Bronchial epithelial cell (primary cell): ENCODE results near the gene LCN12. TPM values are rescaled to one million over a fixed set of nuclear protein-coding genes. Genes with fewer than 3 reads are reported as not detected.

Source experiments
- DNase-seq: peaks from one replicate; pipeline ENCODE4 v3.0.0-alpha.2; 2010; ENCODE audit warnings: low read depth
- FAIRE-seq: peaks from 2 replicates; lab custom pipeline; 2011; peaks lifted over from hg19 to GRCh38; lab: Jason Lieb, UNC
- H3K27me3 ChIP-seq: 2 replicates; pipeline ENCODE4 v1.5.1; 2011; ENCODE audit warnings: low read length; ENCODE audit not compliant: control insufficient read depth, insufficient read depth
- H3K36me3 ChIP-seq: 2 replicates; pipeline ENCODE4 v1.5.1; 2011; ENCODE audit warnings: low read length; ENCODE audit not compliant: control insufficient read depth, insufficient read depth
- H3K4me3 ChIP-seq: 2 replicates; pipeline ENCODE4 v1.5.1; 2011; ENCODE audit warnings: mild to moderate bottlenecking, low read depth, low read length, control low read depth
- CTCF ChIP-seq: IDR thresholded peaks from 2 replicates; pipeline ENCODE4 v1.5.1; 2011; ENCODE audit warnings: mild to moderate bottlenecking, moderate library complexity, low read length, control low read depth, inconsistent platforms; ENCODE audit not compliant: insufficient read depth, severe bottlenecking
- total RNA-seq: library from RNA; depleted of rRNA; stranded (reverse); fragments of >200 nt; gene quantifications from 2 replicates; pipeline ENCODE4 v1.2.1, GENCODE V29; 2014

The LCN12 gene
- total RNA-seq, 1 donor from 2014 or later, result not detected

DNA sequence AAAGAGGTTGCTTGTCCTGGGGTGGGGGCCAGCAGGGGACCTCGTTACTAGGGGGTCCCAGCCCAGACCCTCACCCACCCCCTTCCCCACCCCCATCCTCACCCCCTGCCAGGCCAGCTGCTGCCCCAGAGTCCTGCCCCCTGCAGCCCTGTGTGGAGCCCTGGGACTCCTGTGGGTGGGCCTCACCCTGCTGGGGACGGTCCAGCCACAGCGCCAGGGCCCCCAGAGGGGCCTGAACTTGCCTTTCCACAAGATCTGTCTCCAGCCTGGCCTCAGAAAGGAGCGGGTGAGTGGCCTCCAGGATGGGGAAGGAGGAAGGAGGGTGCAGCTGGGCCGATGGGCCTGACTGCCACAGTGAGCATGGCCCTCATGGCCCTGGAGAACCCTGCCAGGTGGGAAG lies 17.7 kb downstream of the LCN12 start:
- FAIRE-seq (no peak), DNase-seq (no peak)
- Histone ChIP-seq H3K4me3 (no peak overlapping the region), H3K36me3 (no peaks in the 10 kb centered on the region), H3K27me3 (peaks cover 2% of the 10 kb centered on the region)
- no peak for TF ChIP-seq CTCF

GRCh38 chr9:136970361-136970760 lies 18.3 kb downstream of the LCN12 start:
- Histone ChIP-seq H3K36me3 (no peaks in the 10 kb centered on the region), H3K27me3 (peaks cover 2% of the 10 kb centered on the region), H3K4me3 (no peak overlapping the region)
- no peak for TF ChIP-seq CTCF
- FAIRE-seq, result no peak
- no peak for DNase-seq

DNA sequence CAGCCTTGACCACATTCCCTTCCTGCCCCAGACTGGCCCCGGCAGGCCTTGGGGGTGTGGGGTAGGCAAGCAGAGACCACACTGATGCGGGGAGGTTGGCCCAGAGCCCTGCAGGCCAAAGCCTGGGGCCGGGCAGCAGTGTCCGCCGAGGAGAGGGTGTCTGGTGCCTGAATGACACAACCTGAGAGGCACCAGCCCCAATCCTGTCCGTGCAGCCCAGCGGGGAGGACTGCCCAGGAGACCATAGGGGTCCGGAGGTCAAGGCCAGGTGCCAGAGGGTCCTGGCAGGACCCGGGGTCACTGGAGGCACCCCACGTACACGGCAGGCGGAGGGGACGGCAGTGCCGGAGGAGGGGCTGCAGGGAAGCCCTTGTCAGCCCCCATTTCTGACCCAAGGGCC lies 19.7 kb downstream of the LCN12 start:
- DNase-seq, result no peak
- no peak for TF ChIP-seq CTCF
- Histone ChIP-seq H3K4me3 (no peak overlapping the region), H3K27me3 (no peaks in the 10 kb centered on the region), H3K36me3 (no peaks in the 10 kb centered on the region)
- FAIRE-seq, result no peak

DNA sequence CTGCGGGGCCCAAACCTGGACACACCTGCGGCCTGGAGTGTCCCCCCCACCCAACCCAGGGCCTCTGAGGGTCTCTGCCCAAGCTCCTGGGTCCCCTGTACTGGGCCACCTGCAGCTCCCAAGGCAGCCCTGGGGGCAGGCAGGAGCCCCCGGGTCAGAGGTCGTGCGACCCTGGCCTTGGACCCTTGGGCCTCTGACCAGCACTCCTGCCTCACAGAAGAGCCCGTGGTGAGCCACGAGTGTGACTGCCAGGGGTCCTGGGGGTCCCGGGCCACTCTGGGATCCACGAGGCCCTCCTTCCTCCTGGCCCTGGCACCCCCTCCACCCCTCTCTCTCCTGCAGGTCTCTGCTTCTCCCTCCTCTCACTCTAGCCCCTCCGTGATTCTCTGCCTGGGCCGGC lies 20.3 kb downstream of the LCN12 start:
- TF ChIP-seq CTCF, result no peak
- FAIRE-seq, result no peak
- no peaks in the 10 kb centered on the region for H3K27me3 ChIP-seq
- DNase-seq, result no peak
- H3K4me3 ChIP-seq, result no peak overlapping the region
- H3K36me3 ChIP-seq, result no peaks in the 10 kb centered on the region

GRCh38 chr9:136972743-136973142 lies 20.7 kb downstream of the LCN12 start:
- no peak for TF ChIP-seq CTCF
- no peak for FAIRE-seq
- Histone ChIP-seq H3K36me3 (no peaks in the 10 kb centered on the region), H3K27me3 (no peaks in the 10 kb centered on the region), H3K4me3 (no peak overlapping the region)
- no peak for DNase-seq
